K562 (cell line): ENCODE data around the gene ULK3. TPM values are rescaled to one million over a fixed set of nuclear protein-coding genes. Genes with fewer than 3 reads are reported as not detected.
A peak's percentile ranks its signal among the peaks of the same experiment; 100 is the strongest.

Experiments used
- ATAC-seq: fragments of 200-7000 bp; cut with Tn5 transposase; 3 replicates; pipeline ENCODE4 v1.9.1; 2020; ENCODE audit warnings: moderate library complexity
- BruUV-seq: library from RNA; stranded (reverse); fragments of 400-500 nt; replicated peaks from 2 replicates; lab custom pipeline; 2021; lab: Mats Ljungman, UMichigan
- CTCF ChIA-PET: fragments of 300-600 bp; formaldehyde crosslinking; extraction: SDS; loops from one replicate; lab custom pipeline; 2021; ENCODE audit warnings: low intra/inter-chr PET ratio; lab: Yijun Ruan, JAX
- POLR2A ChIA-PET: fragments of 300-600, 350-650 bp; sonication (Branson Sonifier 250); formaldehyde crosslinking; extraction: SDS; loops from one replicate; lab custom pipeline; 2021; ENCODE audit warnings: antibody characterized with exemption, inconsistent platforms; lab: Yijun Ruan, JAX
- DNase-seq, 4 experiments: peaks; one replicate each; pipeline versions ENCODE4 v3.0.0 to v3.0.0-alpha.2; 2011 to 2018; ENCODE audit warnings: low spot score in 3 of 4, mixed read lengths in 3 of 4; ENCODE audit errors: extremely low read depth in 1 of 4
- FAIRE-seq: peaks from 2 replicates; lab custom pipeline; 2011; peaks lifted over from hg19 to GRCh38; lab: Jason Lieb, UNC
- H2AFZ ChIP-seq: 2 replicates; pipeline ENCODE4 v1.6.0; 2011; ENCODE audit warnings: low read depth, low read length, control low read depth, inconsistent platforms
- H3K27ac ChIP-seq: fragments of 200-600 bp; 3 replicates; pipeline ENCODE4 v1.8.0; 2011; ENCODE audit warnings: low read depth, mild to moderate bottlenecking, control low read depth, inconsistent platforms, low read length, moderate library complexity, mixed read lengths; ENCODE audit errors: extremely low read depth
- H3K27me3 ChIP-seq, 2 experiments: fragments of 300-600 bp in 1 of 2; 2 replicates in 1 of 2; 3 replicates in 1 of 2; pipeline versions ENCODE4 v1.6.0 to v1.8.0; 2011; ENCODE audit warnings: inconsistent platforms in 2 of 2, low read length in 2 of 2, mild to moderate bottlenecking in 1 of 2, mixed read lengths in 1 of 2, moderate library complexity in 1 of 2; ENCODE audit not compliant: control insufficient read depth in 2 of 2, insufficient read depth in 2 of 2
- H3K36me3 ChIP-seq: fragments of 300-600 bp; 3 replicates; pipeline ENCODE4 v1.8.0; 2011; ENCODE audit warnings: mild to moderate bottlenecking, low read length, inconsistent platforms; ENCODE audit not compliant: control insufficient read depth, insufficient read depth
- H3K4me1 ChIP-seq, 2 experiments: fragments of 200-600 bp in 1 of 2; replicated peaks in 1 of 2; 2 replicates in 1 of 2; 3 replicates in 1 of 2; pipeline versions ENCODE4 v1.5.1 to v1.8.0; 2011; ENCODE audit warnings: inconsistent platforms in 2 of 2, low read length in 2 of 2, mild to moderate bottlenecking in 1 of 2, mixed read lengths in 1 of 2, moderate library complexity in 1 of 2; ENCODE audit not compliant: control insufficient read depth in 2 of 2, insufficient read depth in 2 of 2
- H3K4me2 ChIP-seq: 2 replicates; pipeline ENCODE4 v1.6.1; 2011; ENCODE audit warnings: low read length, control low read depth, inconsistent platforms, mixed read lengths; ENCODE audit not compliant: insufficient read depth
- H3K4me3 ChIP-seq: fragments of 200-600 bp; sonication (generic), shearing (Covaris generic); 2 replicates; pipeline ENCODE4 v1.5.1; 2016; ENCODE audit warnings: control low read depth, inconsistent platforms
- H3K79me2 ChIP-seq: fragments of 200-600 bp; 3 replicates; pipeline ENCODE4 v1.8.0; 2011; ENCODE audit warnings: low read length, inconsistent platforms; ENCODE audit not compliant: control insufficient read depth, insufficient read depth
- H3K9ac ChIP-seq, 2 experiments: 2 replicates each; pipeline versions ENCODE4 v1.6.0 to v1.6.1; 2011; ENCODE audit warnings: low read depth in 2 of 2, low read length in 2 of 2, control low read depth in 1 of 2, inconsistent platforms in 1 of 2, mild to moderate bottlenecking in 1 of 2, mixed read lengths in 1 of 2; ENCODE audit not compliant: insufficient read depth in 1 of 2
- H3K9me1 ChIP-seq: one replicate; pipeline ENCODE4 v1.6.0; 2011; ENCODE audit warnings: inconsistent platforms, mild to moderate bottlenecking, low read length, moderate library complexity; ENCODE audit not compliant: control insufficient read depth, insufficient read depth
- H3K9me3 ChIP-seq: replicated peaks from 2 replicates; pipeline ENCODE4 v1.5.1; 2011; ENCODE audit warnings: low read depth, low read length, inconsistent platforms; ENCODE audit not compliant: control insufficient read depth, insufficient read depth
- H4K20me1 ChIP-seq: replicated peaks from 2 replicates; pipeline ENCODE4 v1.6.1; 2011; ENCODE audit warnings: low read length, inconsistent platforms, mixed read lengths; ENCODE audit not compliant: control insufficient read depth, insufficient read depth
- BRD9 ChIP-seq: fragments of 450-650 bp; IDR thresholded peaks from 2 replicates; pipeline ENCODE4 v1.6.1; 2018; ENCODE audit warnings: low read depth; ENCODE audit not compliant: partially characterized antibody
- DPF2 ChIP-seq: fragments of 450-650 bp; IDR thresholded peaks from 2 replicates; pipeline ENCODE4 v1.6.1; 2016
- IRF2 ChIP-seq: sonication (generic); formaldehyde crosslinking; IDR thresholded peaks from 2 replicates; pipeline ENCODE4 v1.8.1; 2022; ENCODE audit warnings: mild to moderate bottlenecking, missing genetic modification reagents
- KDM1A ChIP-seq, 2 experiments: fragments of 450-650 bp; IDR thresholded peaks; 2 replicates each; pipeline ENCODE4 v1.6.1; 2016; ENCODE audit warnings: mild to moderate bottlenecking in 2 of 2
- MECOM ChIP-seq: fragments of 250-450 bp; sonication (Bioruptor Pico); IDR thresholded peaks from 2 replicates; pipeline ENCODE4 v1.8.0; 2022; ENCODE audit warnings: inconsistent platforms
- MIER1 ChIP-seq: fragments of 450-650 bp; IDR thresholded peaks from 2 replicates; pipeline ENCODE4 v1.6.1; 2016; ENCODE audit warnings: antibody characterized with exemption, mild to moderate bottlenecking, low read depth
- NR1H2 ChIP-seq: sonication (generic); formaldehyde crosslinking; IDR thresholded peaks from 2 replicates; pipeline ENCODE4 v1.4.0; 2020; ENCODE audit warnings: mild to moderate bottlenecking, missing genetic modification reagents
- PTTG1 ChIP-seq: fragments of 450-650 bp; IDR thresholded peaks from 2 replicates; pipeline ENCODE4 v1.6.1; 2016; ENCODE audit warnings: low read depth, mild to moderate bottlenecking, missing genetic modification characterization, missing compliant biosample characterization
- TCF7L2 ChIP-seq: fragments of 150-350 bp; IDR thresholded peaks from 2 replicates; pipeline ENCODE4 v1.6.1; 2016; ENCODE audit warnings: low read depth, mild to moderate bottlenecking, low read length, moderate library complexity
- TSC22D4 ChIP-seq: fragments of 450-650 bp; IDR thresholded peaks from 2 replicates; pipeline ENCODE4 v1.6.1; 2016; ENCODE audit warnings: missing genetic modification characterization, missing biosample characterization, control low read depth
- U2AF2 ChIP-seq: fragments of 200-400 bp; formaldehyde crosslinking; optimal IDR thresholded peaks from 2 replicates; pipeline ENCODE3; 2017; ENCODE audit warnings: low read depth, mild to moderate bottlenecking, low read length
- XRCC4 ChIP-seq: IDR thresholded peaks from one replicate; pipeline ENCODE4 v1.6.1; 2011; ENCODE audit not compliant: insufficient read depth, insufficient read length; ENCODE audit errors: extremely low read depth
- YBX1 ChIP-seq: fragments of 450-650 bp; IDR thresholded peaks from 2 replicates; pipeline ENCODE4 v1.7.1; 2016; ENCODE audit warnings: mild to moderate bottlenecking
- ZNF197 ChIP-seq: fragments of 200-800 bp; sonication (Bioruptor generic); IDR thresholded peaks from 2 replicates; pipeline ENCODE4 v1.6.1; 2016; ENCODE audit warnings: low read depth, missing genetic modification characterization, missing compliant biosample characterization
- ZNF551 ChIP-seq: fragments of 250-450 bp; sonication (Bioruptor Pico); IDR thresholded peaks from 2 replicates; pipeline ENCODE4 v1.5.0; 2021; ENCODE audit warnings: mild to moderate bottlenecking, moderate library complexity
- WGBS: fragments of 100-300 bp; shearing (Covaris generic); methylation state at CpG from one replicate; pipeline ENCODE4 v1.1.6; 2016; ENCODE audit warnings: low coverage, mixed read lengths; ENCODE audit not compliant: insufficient coverage; ENCODE audit errors: missing lambda C conversion rate; 5-methylcytosine and 5-hydroxymethylcytosine counted together
- in situ Hi-C: fragments of 300-500 bp; cut with MboI; formaldehyde crosslinking; loops from 4 replicates; pipeline ENCODE4 v1.15.0; 2018; ENCODE audit warnings: inconsistent platforms, mixed read lengths
- intact Hi-C: fragments of 100-400 bp; cut with micrococcal nuclease; formaldehyde crosslinking; loops from 2 replicates; pipeline ENCODE4 v1.14.2; 2022
- polyA plus RNA-seq, 8 experiments: library from polyadenylated mRNA; depleted of rRNA in 4 of 8; stranded (reverse) in 5 of 8; unstranded in 3 of 8; fragments of >200 nt; fragmentation: Nextera tagmentation in 2 of 8; fragmentation: Illumina TruSeq in 1 of 8; extraction: Ambion mirVana in 2 of 8; extraction: Trizol in 1 of 8; gene quantifications; 2 replicates each; pipeline versions ENCODE4 v1.2.1 to v1.2.3, GENCODE V29; 2011 to 2014; ENCODE audit warnings: inconsistent platforms in 1 of 8, missing spikeins in 1 of 8
- total RNA-seq, 7 experiments: library from RNA; depleted of rRNA in 6 of 7; stranded (reverse); fragments of >200 nt in 6 of 7; fragmentation: Illumina TruSeq in 2 of 7; extraction: Trizol in 2 of 7; gene quantifications; 2 replicates each; pipeline versions ENCODE4 v1.2.1 to v1.2.3, GENCODE V29; 2011 to 2021; ENCODE audit warnings: low replicate concordance in 1 of 7
- TF ChIP-seq, protein P1 (sequence below): fragments of 250-450 bp; sonication (Bioruptor Pico); IDR thresholded peaks from 2 replicates; pipeline ENCODE4 v1.4.0; 2020; ENCODE audit warnings: mild to moderate bottlenecking, moderate library complexity
- TF ChIP-seq, protein P2 (sequence below), 3 experiments: fragments of 200-800 bp in 1 of 3; fragments of 250-450 bp in 1 of 3; fragments of 450-650 bp in 1 of 3; sonication (Bioruptor Pico) in 1 of 3; sonication (Bioruptor generic) in 1 of 3; formaldehyde crosslinking in 1 of 3; IDR thresholded peaks; 2 replicates each; pipeline versions ENCODE4 v1.6.1 to v1.8.0; 2016 to 2022; ENCODE audit warnings: mild to moderate bottlenecking in 2 of 3, missing genetic modification characterization in 2 of 3, missing compliant biosample characterization in 1 of 3, moderate library complexity in 1 of 3

The ULK3 gene
- total and polyA plus RNA-seq, 9 of the 15 experiments (the other 6 are each of a cell fraction or from before 2014, with no cell fraction given), result 0.68 to 68.0 (median 34.9) TPM

DNA sequence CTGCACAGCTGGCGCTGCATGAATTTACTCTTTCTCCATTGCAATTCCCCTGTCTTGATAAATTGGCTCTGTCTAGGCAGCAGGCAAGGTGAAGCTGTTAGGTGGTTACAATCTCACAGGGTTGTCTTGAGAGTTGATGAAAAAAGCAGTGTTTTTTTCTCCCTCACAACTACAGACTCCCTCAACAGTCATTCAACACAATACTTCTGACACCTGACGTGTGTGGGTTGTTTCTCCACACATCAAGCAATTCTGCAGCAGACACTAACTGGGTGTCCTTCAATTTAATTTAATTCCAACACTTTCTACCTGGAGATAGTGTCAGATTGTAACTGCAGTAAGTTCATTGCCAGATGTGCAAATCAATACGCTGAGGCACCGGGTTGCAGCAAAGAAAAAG is 35.3 kb upstream of the ULK3 start (continued):
- no peak for TF ChIP-seq PTTG1

DNA sequence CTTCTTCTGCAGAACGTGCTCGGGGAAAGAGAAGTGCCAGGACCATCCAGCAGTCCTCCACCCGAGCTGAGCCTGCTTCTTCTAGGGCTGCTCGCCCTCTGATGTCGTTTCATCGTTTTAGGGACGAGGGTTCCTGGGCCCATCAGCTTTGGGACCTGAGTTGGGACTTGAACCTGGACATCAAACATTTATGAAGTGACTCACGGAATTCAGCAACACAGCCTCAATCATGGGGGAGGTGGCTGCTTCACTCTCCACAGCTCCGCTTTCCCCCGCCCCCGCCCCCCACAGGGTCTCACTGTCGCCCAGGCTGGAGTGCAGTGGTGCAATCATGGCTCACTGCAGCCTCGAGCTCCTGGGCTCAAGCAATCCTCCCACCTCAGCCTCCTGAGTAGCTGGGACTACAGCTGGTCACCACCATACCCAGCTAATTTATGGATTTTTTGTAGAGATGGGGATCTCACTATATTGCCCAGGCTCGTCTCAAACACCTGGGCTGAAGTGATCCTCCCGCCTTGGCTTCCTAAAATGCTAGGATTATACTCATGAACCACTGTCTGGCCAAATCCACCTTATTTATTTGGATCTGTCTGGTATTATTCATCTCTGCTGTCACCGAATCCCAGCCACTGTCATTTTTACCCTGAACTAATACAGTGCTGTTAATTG is 30.9 kb upstream of the ULK3 start:
- DNase-seq (peak; percentile 47 to 63 (median 48)), FAIRE-seq (peak; percentile 62), ATAC-seq (peak; percentile 51)
- WGBS, result 12% methylated on average over 12 of the region's 16 CpGs
- Histone ChIP-seq H3K4me1 (peaks cover 17 to 19% of the 10 kb centered on the region in 2 experiments; a peak in 4 of 5 replicates), H3K79me2 (peaks cover 38% of the 10 kb centered on the region), H2AFZ (peak overlapping the region; percentile 98), H3K27me3 (no peaks in the 10 kb centered on the region), H3K9ac (peak overlapping the region; percentile 93 to 99), H3K9me3 (no peaks in the 10 kb centered on the region), H3K36me3 (peaks cover 17% of the 10 kb centered on the region), H3K4me2 (peak overlapping the region; percentile 99), H3K9me1 (no peaks in the 10 kb centered on the region), H3K4me3 (peak overlapping the region; percentile 76), H4K20me1 (peaks cover 10% of the 10 kb centered on the region; the same call in 1 of the 2 replicates), H3K27ac (peak overlapping the region; percentile 93)
- POLR2A ChIA-PET, result interaction anchor here (0.6 to 1.5 kb wide), 4 partner anchors 8 to 32 kb away, joined by 3 to 5 read pairs (median 4); partner anchors contain the start of gene MPI
- intact Hi-C loops (no loop called here), in situ Hi-C loops (no loop called here)
- CTCF ChIA-PET, result no interaction called here
- BruUV-seq, result TSS peak; percentile 89
- TF ChIP-seq ZNF197 (CRISPR knock-in tag) (no peak), IRF2 (no peak), BRD9 (no peak), MIER1 (no peak), DPF2 (peak; percentile 41; the same call in 1 of the 2 replicates), KDM1A (IDR thresholded peaks at IDR 0.05) (peak in 1 of 2 experiments; percentile 35; a peak in 1 of 4 replicates), ZNF551 (CRISPR knock-in tag) (no peak), MECOM (CRISPR knock-in tag) (no peak), U2AF2 (no peak), XRCC4 (no peak), NR1H2 (CRISPR knock-in tag) (no peak), TSC22D4 (tag) (no peak), TCF7L2 (no peak), YBX1 (no peak)
- TF ChIP-seq, protein P1, sequence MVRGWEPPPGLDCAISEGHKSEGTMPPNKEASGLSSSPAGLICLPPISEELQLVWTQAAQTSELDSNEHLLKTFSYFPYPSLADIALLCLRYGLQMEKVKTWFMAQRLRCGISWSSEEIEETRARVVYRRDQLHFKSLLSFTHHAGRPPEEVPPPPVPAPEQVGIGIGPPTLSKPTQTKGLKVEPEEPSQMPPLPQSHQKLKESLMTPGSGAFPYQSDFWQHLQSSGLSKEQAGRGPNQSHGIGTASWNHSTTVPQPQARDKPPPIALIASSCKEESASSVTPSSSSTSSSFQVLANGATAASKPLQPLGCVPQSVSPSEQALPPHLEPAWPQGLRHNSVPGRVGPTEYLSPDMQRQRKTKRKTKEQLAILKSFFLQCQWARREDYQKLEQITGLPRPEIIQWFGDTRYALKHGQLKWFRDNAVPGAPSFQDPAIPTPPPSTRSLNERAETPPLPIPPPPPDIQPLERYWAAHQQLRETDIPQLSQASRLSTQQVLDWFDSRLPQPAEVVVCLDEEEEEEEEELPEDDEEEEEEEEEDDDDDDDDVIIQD (CRISPR knock-in tag), result no peak
- TF ChIP-seq, protein P2, sequence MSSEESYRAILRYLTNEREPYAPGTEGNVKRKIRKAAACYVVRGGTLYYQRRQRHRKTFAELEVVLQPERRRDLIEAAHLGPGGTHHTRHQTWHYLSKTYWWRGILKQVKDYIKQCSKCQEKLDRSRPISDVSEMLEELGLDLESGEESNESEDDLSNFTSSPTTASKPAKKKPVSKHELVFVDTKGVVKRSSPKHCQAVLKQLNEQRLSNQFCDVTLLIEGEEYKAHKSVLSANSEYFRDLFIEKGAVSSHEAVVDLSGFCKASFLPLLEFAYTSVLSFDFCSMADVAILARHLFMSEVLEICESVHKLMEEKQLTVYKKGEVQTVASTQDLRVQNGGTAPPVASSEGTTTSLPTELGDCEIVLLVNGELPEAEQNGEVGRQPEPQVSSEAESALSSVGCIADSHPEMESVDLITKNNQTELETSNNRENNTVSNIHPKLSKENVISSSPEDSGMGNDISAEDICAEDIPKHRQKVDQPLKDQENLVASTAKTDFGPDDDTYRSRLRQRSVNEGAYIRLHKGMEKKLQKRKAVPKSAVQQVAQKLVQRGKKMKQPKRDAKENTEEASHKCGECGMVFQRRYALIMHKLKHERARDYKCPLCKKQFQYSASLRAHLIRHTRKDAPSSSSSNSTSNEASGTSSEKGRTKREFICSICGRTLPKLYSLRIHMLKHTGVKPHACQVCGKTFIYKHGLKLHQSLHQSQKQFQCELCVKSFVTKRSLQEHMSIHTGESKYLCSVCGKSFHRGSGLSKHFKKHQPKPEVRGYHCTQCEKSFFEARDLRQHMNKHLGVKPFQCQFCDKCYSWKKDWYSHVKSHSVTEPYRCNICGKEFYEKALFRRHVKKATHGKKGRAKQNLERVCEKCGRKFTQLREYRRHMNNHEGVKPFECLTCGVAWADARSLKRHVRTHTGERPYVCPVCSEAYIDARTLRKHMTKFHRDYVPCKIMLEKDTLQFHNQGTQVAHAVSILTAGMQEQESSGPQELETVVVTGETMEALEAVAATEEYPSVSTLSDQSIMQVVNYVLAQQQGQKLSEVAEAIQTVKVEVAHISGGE (CRISPR knock-in tag; IDR thresholded peaks at IDR 0.05), result no peak
